ENCODE data around the gene SCG2.

DNA sequence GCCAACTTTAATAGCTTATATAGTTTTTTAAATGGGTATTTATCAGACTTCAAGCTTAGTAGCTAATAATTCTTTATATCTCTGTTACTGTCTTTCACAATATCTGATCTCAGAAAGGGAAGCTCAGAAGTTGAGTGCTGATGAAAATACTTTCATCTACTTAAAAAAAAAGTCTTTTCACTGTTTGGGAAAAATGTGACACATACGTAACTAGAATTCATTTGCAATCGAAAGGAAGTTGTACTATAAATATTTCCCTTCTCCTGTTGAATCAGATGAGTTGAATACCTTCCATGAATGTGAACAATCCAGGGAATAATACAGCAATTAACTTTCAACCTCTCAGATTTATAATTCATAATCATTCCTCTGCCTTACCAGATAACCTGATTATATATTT, 811 bp upstream of the SCG2 start:
- TF ChIP-seq GATA2 (IDR thresholded peaks at IDR 0.05; ENCODE audit: low read depth, low read length): no peak
- TF ChIP-seq GATA3 (IDR thresholded peaks at IDR 0.05; ENCODE audit: low read depth, low read length): no peak

Measured in SH-SY5Y (cell line).